ENCODE data around the gene HAT1. TPM values are rescaled to one million over a fixed set of nuclear protein-coding genes. Genes with fewer than 3 reads are reported as not detected.

HAT1 gene
- total and polyA plus RNA-seq, 4 donors, result 11.8 to 45.1 (median 16.3) TPM

GRCh38 chr2:171874517-171874916 lies 47.7 kb upstream of the HAT1 start:
- Histone ChIP-seq H3K9ac (ENCODE audit: low read depth in 1 of 2, low read length in 2 of 2) (no peak overlapping the region), H3K27ac (ENCODE audit: low read depth in 1 of 2, low read length in 2 of 2) (no peak overlapping the region), H3K9me3 (ENCODE audit: control insufficient read depth in 4 of 4, low read length in 3 of 4) (no peaks in the 10 kb centered on the region), H3K27me3 (ENCODE audit: control insufficient read depth in 4 of 4, insufficient read depth in 4 of 4, low read length in 3 of 4) (peaks cover 0 to 2% (median 0%) of the 10 kb centered on the region in 4 donors), H3K4me3 (ENCODE audit: low read depth in 1 of 3, low read length in 3 of 3) (no peak overlapping the region), H3K36me3 (ENCODE audit: control insufficient read depth in 4 of 4, insufficient read depth in 3 of 4, low read depth in 1 of 4, low read length in 3 of 4) (no peaks in the 10 kb centered on the region), H3K4me1 (ENCODE audit: control insufficient read depth in 4 of 4, insufficient read depth in 4 of 4, low read length in 3 of 4) (peaks cover 0 to 1% (median 0%) of the 10 kb centered on the region in 4 donors)
- DNase-seq (ENCODE audit: low spot score), result no peak
- 99% methylated on average over 1 of the region's 1 CpG for WGBS
- TF ChIP-seq CTCF (IDR thresholded peaks at IDR 0.05; ENCODE audit: low read depth, low read length, missing input control), result no peak

- H3K27me3 ChIP-seq (ENCODE audit: control insufficient read depth in 4 of 4, insufficient read depth in 4 of 4, low read length in 3 of 4), result peaks cover 0 to 2% (median 0%) of the 10 kb centered on the region in 4 donors
- no peak overlapping the region for H3K27ac ChIP-seq (ENCODE audit: low read depth in 1 of 2, low read length in 2 of 2)
- no peak overlapping the region for H3K9ac ChIP-seq (ENCODE audit: low read depth in 1 of 2, low read length in 2 of 2)
- TF ChIP-seq EGR1 (IDR thresholded peaks at IDR 0.05; ENCODE audit: low read depth in 2 of 2) (no peak), RAD21 (IDR thresholded peaks at IDR 0.05) (no peak), REST (IDR thresholded peaks at IDR 0.05) (no peak), GABPA (IDR thresholded peaks at IDR 0.05 in 1 of 2, conservative IDR thresholded peaks at IDR 0.05 in 1 of 2) (no peak)
- DNase-seq (ENCODE audit: low spot score), result no peak
- H3K4me3 ChIP-seq (ENCODE audit: low read depth in 1 of 3, low read length in 3 of 3), result no peak overlapping the region
- 88% methylated on average over 12 of the region's 12 CpGs for WGBS
- no peaks in the 10 kb centered on the region for H3K36me3 ChIP-seq (ENCODE audit: control insufficient read depth in 4 of 4, insufficient read depth in 3 of 4, low read depth in 1 of 4, low read length in 3 of 4)
- H3K4me1 ChIP-seq (ENCODE audit: control insufficient read depth in 4 of 4, insufficient read depth in 4 of 4, low read length in 3 of 4), result peaks cover 0 to 1% (median 0%) of the 10 kb centered on the region in 4 donors
- no peaks in the 10 kb centered on the region for H3K9me3 ChIP-seq (ENCODE audit: control insufficient read depth in 4 of 4, low read length in 3 of 4)
Measured at GRCh38 chr2:171874963-171875362, 47.3 kb upstream of the HAT1 start.

- no peak overlapping the region for H3K9ac ChIP-seq (ENCODE audit: low read depth in 1 of 2, low read length in 2 of 2)
- TF ChIP-seq GABPA (IDR thresholded peaks at IDR 0.05 in 1 of 2, conservative IDR thresholded peaks at IDR 0.05 in 1 of 2), result no peak
- no peak for TF ChIP-seq ATF3 (IDR thresholded peaks at IDR 0.05)
- TF ChIP-seq ZBTB33 (IDR thresholded peaks at IDR 0.05), result no peak
- no peak for TF ChIP-seq CTCF (IDR thresholded peaks at IDR 0.05; ENCODE audit: low read depth, low read length, missing input control)
- TF ChIP-seq MAX (IDR thresholded peaks at IDR 0.05), result no peak
- no peak for TF ChIP-seq TAF1 (conservative IDR thresholded peaks at IDR 0.05)
- TF ChIP-seq FOXA2 (IDR thresholded peaks at IDR 0.05), result no peak
- TF ChIP-seq YY1 (IDR thresholded peaks at IDR 0.05), result no peak
Measured at GRCh38 chr2:171878481-171878993, 43.7 kb upstream of the HAT1 start.

More at GRCh38 chr2:171878481-171878993, 43.7 kb upstream of the HAT1 start:
- WGBS, result 57% methylated on average over 2 of the region's 2 CpGs
- DNase-seq (ENCODE audit: low spot score), result no peak
- H3K4me3 ChIP-seq (ENCODE audit: low read depth in 1 of 3, low read length in 3 of 3), result no peak overlapping the region
- H3K36me3 ChIP-seq (ENCODE audit: control insufficient read depth in 4 of 4, insufficient read depth in 3 of 4, low read depth in 1 of 4, low read length in 3 of 4), result no peaks in the 10 kb centered on the region
- peaks cover 0 to 6% (median 0%) of the 10 kb centered on the region in 4 donors for H3K27me3 ChIP-seq (ENCODE audit: control insufficient read depth in 4 of 4, insufficient read depth in 4 of 4, low read length in 3 of 4)
- no peaks in the 10 kb centered on the region for H3K9me3 ChIP-seq (ENCODE audit: control insufficient read depth in 4 of 4, low read length in 3 of 4)
- H3K27ac ChIP-seq (ENCODE audit: low read depth in 1 of 2, low read length in 2 of 2), result no peak overlapping the region
- H3K4me1 ChIP-seq (ENCODE audit: control insufficient read depth in 4 of 4, insufficient read depth in 4 of 4, low read length in 3 of 4), result peaks cover 0 to 1% (median 0%) of the 10 kb centered on the region in 4 donors

All from liver (tissue), 9 donors.